ENCODE results near the gene CHSY1.

DNA sequence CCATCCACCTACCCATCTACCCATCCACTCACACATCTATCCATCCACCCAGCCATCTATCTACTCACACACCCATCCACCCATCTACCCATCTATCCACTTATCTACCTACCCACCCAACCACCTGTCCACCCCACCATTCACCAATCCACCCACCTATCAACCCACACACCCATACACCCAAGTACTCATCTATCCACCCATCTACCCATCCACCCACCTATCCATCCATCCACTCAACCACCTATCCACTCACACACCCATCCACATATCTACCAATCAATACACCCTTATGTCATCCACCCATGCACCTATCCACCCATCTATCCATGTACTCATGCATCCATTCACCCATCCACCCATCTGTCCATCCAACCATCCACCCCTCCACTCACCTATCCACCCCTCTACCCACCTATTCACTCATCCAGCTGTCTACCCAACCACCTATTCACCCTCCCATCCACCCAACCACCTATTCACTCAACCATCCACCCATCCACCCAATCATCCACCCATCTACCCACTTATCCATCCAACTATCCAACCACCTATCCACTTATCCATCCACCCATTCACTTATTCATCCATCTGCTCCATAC is 109.8 kb downstream of the CHSY1 start:
- TF ChIP-seq FOXM1 (IDR thresholded peaks at IDR 0.05; ENCODE audit: borderline replicate concordance) (no peak), NFRKB (IDR thresholded peaks at IDR 0.05) (no peak), TARDBP (IDR thresholded peaks at IDR 0.05) (no peak), FOXK2 (IDR thresholded peaks at IDR 0.05) (no peak), FOXA1 (IDR thresholded peaks at IDR 0.05) (no peak), CTBP1 (IDR thresholded peaks at IDR 0.05; ENCODE audit: borderline replicate concordance) (no peak), BHLHE40 (IDR thresholded peaks at IDR 0.05; ENCODE audit: borderline replicate concordance) (no peak)

Data from HEK293T (cell line).